Chondrocyte (in vitro differentiated cells): ENCODE data around the gene NPSR1. TPM values are rescaled to one million over a fixed set of nuclear protein-coding genes. Genes with fewer than 3 reads are reported as not detected.

Experiments used
- DNase-seq: peaks from one replicate; pipeline ENCODE4 v3.0.0; 2021; ENCODE audit warnings: mixed read lengths, low spot score
- H3K27ac Mint-ChIP-seq: one replicate; pipeline ENCODE4 v1.8.0; 2021; ENCODE audit warnings: mild to moderate bottlenecking, moderate library complexity, mixed read lengths; ENCODE audit not compliant: unreplicated experiment
- H3K27me3 Mint-ChIP-seq: 2 replicates; pipeline ENCODE4 v1.8.0; 2021; ENCODE audit warnings: low read depth, mixed read lengths
- H3K36me3 Mint-ChIP-seq: 2 replicates; pipeline ENCODE4 v1.8.0; 2021; ENCODE audit warnings: low read depth, mixed read lengths
- H3K4me1 Mint-ChIP-seq: 2 replicates; pipeline ENCODE4 v1.8.0; 2021; ENCODE audit warnings: low read depth, mild to moderate bottlenecking, mixed read lengths
- H3K4me3 Mint-ChIP-seq: one replicate; pipeline ENCODE4 v1.8.0; 2021; ENCODE audit warnings: mild to moderate bottlenecking, moderate library complexity, mixed read lengths; ENCODE audit not compliant: unreplicated experiment
- H3K9me3 Mint-ChIP-seq: 2 replicates; pipeline ENCODE4 v1.8.0; 2021; ENCODE audit warnings: low read depth, mixed read lengths
- CTCF ChIP-seq: fragments of 200-600 bp; sonication (generic); IDR thresholded peaks from 2 replicates; pipeline ENCODE4 v1.5.0; 2021; ENCODE audit warnings: antibody characterized with exemption, mild to moderate bottlenecking, moderate library complexity
- total RNA-seq: library from RNA; stranded (reverse); gene quantifications from 3 replicates; pipeline ENCODE4 v1.2.1, GENCODE V29; 2021

The NPSR1 gene
- total RNA-seq, 1 donor from 2014 or later: not detected

GRCh38 chr7:34740840-34741239 is 82.8 kb downstream of the NPSR1 start:
- H3K4me1 Mint-ChIP-seq: no peaks in the 10 kb centered on the region
- H3K27me3 Mint-ChIP-seq: peaks cover 14% of the 10 kb centered on the region

GRCh38 chr7:34747176-34747781 is 89.3 kb downstream of the NPSR1 start:
- Mint-ChIP-seq H3K4me1 (peaks cover 15% of the 10 kb centered on the region), H3K9me3 (peaks cover 12% of the 10 kb centered on the region), H3K27ac (no peak overlapping the region), H3K4me3 (no peak overlapping the region), H3K36me3 (no peaks in the 10 kb centered on the region), H3K27me3 (no peaks in the 10 kb centered on the region)
- TF ChIP-seq CTCF: no peak
- DNase-seq: no peak

More at GRCh38 chr7:34740840-34741239, 82.8 kb downstream of the NPSR1 start:
- Mint-ChIP-seq H3K9me3 (peaks cover 25% of the 10 kb centered on the region), H3K36me3 (peaks cover 3% of the 10 kb centered on the region), H3K27ac (no peak overlapping the region), H3K4me3 (no peak overlapping the region)
- DNase-seq: no peak
- TF ChIP-seq CTCF: no peak

- Mint-ChIP-seq H3K9me3 (peaks cover 4% of the 10 kb centered on the region), H3K27ac (peak overlapping the region; percentile 76), H3K27me3 (no peaks in the 10 kb centered on the region), H3K4me3 (no peak overlapping the region), H3K36me3 (no peaks in the 10 kb centered on the region), H3K4me1 (peaks cover 15% of the 10 kb centered on the region)
- no peak for DNase-seq
- no peak for TF ChIP-seq CTCF
Observed at GRCh38 chr7:34747867-34748727, 90.1 kb downstream of the NPSR1 start.

- H3K4me3 Mint-ChIP-seq: no peak overlapping the region
- H3K4me1 Mint-ChIP-seq: peaks cover 15% of the 10 kb centered on the region
- peak overlapping the region; percentile 76 for H3K27ac Mint-ChIP-seq
- TF ChIP-seq CTCF: no peak
- no peak for DNase-seq
- H3K9me3 Mint-ChIP-seq: no peaks in the 10 kb centered on the region
- H3K36me3 Mint-ChIP-seq: no peaks in the 10 kb centered on the region
- no peaks in the 10 kb centered on the region for H3K27me3 Mint-ChIP-seq
Observed at GRCh38 chr7:34748728-34749089, 90.7 kb downstream of the NPSR1 start.

- no peak for DNase-seq
- H3K27ac Mint-ChIP-seq: no peak overlapping the region
- H3K36me3 Mint-ChIP-seq: no peaks in the 10 kb centered on the region
- H3K4me1 Mint-ChIP-seq: peaks cover 15% of the 10 kb centered on the region
- peaks cover 3% of the 10 kb centered on the region for H3K27me3 Mint-ChIP-seq
- H3K4me3 Mint-ChIP-seq: no peak overlapping the region
- no peaks in the 10 kb centered on the region for H3K9me3 Mint-ChIP-seq
- no peak for TF ChIP-seq CTCF
Observed at GRCh38 chr7:34749446-34749845, 91.4 kb downstream of the NPSR1 start.
